HG03378 (cell line): Measurements from ENCODE around the gene GFRA1.
"Not testable (repeated sequence)": the region's sequence is repeated elsewhere in the genome, so short reads cannot be mapped to it uniquely, and the experiment has no call there.

ENCODE experiments used
- ATAC-seq: cut with Tn5 transposase; IDR thresholded peaks from one replicate; pipeline ENCODE4 v1.9.1; 2021; ENCODE audit warnings: mild to moderate bottlenecking, moderate library complexity; ENCODE audit not compliant: unreplicated experiment

GFRA1 gene

GRCh38 chr10:116076621-116077020 lies 196.4 kb downstream of the GFRA1 start:
- no peak for ATAC-seq

- no peak for ATAC-seq
Measured at GRCh38 chr10:116073510-116073909, 199.5 kb downstream of the GFRA1 start.

GRCh38 chr10:116073001-116073400 lies 200.0 kb downstream of the GFRA1 start:
- no peak for ATAC-seq

- ATAC-seq, result no peak
Measured at GRCh38 chr10:116071453-116072148, 201.4 kb downstream of the GFRA1 start.

GRCh38 chr10:116070743-116071320 lies 202.2 kb downstream of the GFRA1 start:
- ATAC-seq, result no peak

GRCh38 chr10:116069856-116070255 lies 203.2 kb downstream of the GFRA1 start:
- ATAC-seq, result no peak

- no peak for ATAC-seq
Measured at GRCh38 chr10:116067825-116068224, 205.2 kb downstream of the GFRA1 start.

GRCh38 chr10:116063107-116063506 lies 209.9 kb downstream of the GFRA1 start:
- ATAC-seq, result no peak

- no peak for ATAC-seq
Measured at GRCh38 chr10:116060864-116061263, 212.1 kb downstream of the GFRA1 start.

- no peak for ATAC-seq
Measured at GRCh38 chr10:116059320-116059719, 213.7 kb downstream of the GFRA1 start.

GRCh38 chr10:116056445-116057293 lies 216.3 kb downstream of the GFRA1 start:
- ATAC-seq, result no peak

GRCh38 chr10:116055917-116056252 lies 217.1 kb downstream of the GFRA1 start:
- no peak for ATAC-seq

GRCh38 chr10:116055252-116055916 lies 217.6 kb downstream of the GFRA1 start:
- ATAC-seq, result no peak

GRCh38 chr10:116053910-116054309 lies 219.1 kb downstream of the GFRA1 start:
- no peak for ATAC-seq

- not testable (repeated sequence) for ATAC-seq
Measured at GRCh38 chr10:116053009-116053730, 219.8 kb downstream of the GFRA1 start.

GRCh38 chr10:116052522-116052921 lies 220.5 kb downstream of the GFRA1 start:
- ATAC-seq, result not testable (repeated sequence)

GRCh38 chr10:116049974-116050304 lies 223.1 kb downstream of the GFRA1 start:
- no peak for ATAC-seq

- ATAC-seq, result no peak
Measured at GRCh38 chr10:116049158-116049973, 223.6 kb downstream of the GFRA1 start.

GRCh38 chr10:116045366-116046356 lies 227.3 kb downstream of the GFRA1 start:
- no peak for ATAC-seq
